ENCODE results near the gene SHISA5.

SHISA5 gene

DNA sequence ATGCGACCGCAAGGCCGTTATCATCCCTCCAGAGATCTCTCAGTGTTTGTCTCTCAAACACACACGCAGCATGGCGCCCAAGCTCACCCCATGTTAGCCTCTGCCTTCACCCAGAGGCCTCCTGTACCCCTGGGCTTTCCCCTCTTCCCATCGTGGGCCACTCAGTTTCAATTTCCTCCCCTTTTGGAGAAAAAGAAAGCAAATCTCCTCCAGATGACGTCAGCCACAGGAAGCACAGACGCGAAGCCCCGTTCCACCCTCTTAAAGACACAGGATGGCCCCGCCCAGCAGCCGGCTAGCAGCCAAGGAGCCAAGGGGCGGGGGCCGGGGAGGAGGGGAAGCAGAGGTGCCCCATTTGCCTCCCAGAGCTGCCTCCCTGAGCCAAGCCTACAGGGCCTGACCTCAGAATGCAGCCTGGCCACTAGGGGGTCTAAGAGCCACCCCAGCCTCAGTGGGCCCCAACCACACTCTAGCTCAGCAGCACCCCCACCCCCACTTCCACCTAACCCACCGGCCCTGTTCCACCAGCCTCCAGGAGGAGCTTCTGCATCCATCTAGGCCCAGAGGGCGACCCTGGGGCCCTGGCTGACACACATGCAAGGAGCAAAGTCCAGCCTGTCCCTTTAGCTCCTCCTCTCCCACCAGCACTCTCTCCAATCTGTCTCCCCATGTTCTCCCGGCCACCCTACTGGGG is 30.9 kb downstream of the SHISA5 start:
- TF ChIP-seq, protein P1, sequence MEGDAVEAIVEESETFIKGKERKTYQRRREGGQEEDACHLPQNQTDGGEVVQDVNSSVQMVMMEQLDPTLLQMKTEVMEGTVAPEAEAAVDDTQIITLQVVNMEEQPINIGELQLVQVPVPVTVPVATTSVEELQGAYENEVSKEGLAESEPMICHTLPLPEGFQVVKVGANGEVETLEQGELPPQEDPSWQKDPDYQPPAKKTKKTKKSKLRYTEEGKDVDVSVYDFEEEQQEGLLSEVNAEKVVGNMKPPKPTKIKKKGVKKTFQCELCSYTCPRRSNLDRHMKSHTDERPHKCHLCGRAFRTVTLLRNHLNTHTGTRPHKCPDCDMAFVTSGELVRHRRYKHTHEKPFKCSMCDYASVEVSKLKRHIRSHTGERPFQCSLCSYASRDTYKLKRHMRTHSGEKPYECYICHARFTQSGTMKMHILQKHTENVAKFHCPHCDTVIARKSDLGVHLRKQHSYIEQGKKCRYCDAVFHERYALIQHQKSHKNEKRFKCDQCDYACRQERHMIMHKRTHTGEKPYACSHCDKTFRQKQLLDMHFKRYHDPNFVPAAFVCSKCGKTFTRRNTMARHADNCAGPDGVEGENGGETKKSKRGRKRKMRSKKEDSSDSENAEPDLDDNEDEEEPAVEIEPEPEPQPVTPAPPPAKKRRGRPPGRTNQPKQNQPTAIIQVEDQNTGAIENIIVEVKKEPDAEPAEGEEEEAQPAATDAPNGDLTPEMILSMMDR (IDR thresholded peaks at IDR 0.05) = peak; percentile 44
- Mint-ChIP-seq H3K27me3 (ENCODE audit: low read depth, poor library complexity) (no peaks in the 10 kb centered on the region), H3K36me3 (ENCODE audit: low read depth) (peaks cover 5% of the 10 kb centered on the region), H3K4me1 (peaks cover 35% of the 10 kb centered on the region), H3K4me3 (peak overlapping the region; percentile 94), H3K9me3 (no peaks in the 10 kb centered on the region), H3K27ac (peak overlapping the region; percentile 100)
- DNase-seq = peak; percentile 92

DNA sequence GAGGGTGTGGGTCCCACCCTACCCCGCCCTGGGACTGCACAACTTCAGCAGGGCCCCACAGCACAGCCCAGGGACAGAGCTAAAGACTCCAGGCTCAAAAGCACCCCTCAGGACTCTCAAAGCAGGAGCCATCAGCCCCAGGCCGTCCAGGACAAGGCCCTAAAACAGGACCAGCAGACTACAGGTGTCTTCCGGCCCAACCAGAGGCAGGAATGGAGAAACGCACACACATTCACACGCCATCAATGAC is 31.4 kb downstream of the SHISA5 start:
- peaks cover 10% of the 10 kb centered on the region for H3K36me3 Mint-ChIP-seq (ENCODE audit: low read depth)
- TF ChIP-seq, protein P1 (IDR thresholded peaks at IDR 0.05) = no peak
- H3K27ac Mint-ChIP-seq = peak overlapping the region; percentile 100
- peak overlapping the region; percentile 94 for H3K4me3 Mint-ChIP-seq
- peaks cover 35% of the 10 kb centered on the region for H3K4me1 Mint-ChIP-seq
- no peaks in the 10 kb centered on the region for H3K27me3 Mint-ChIP-seq (ENCODE audit: low read depth, poor library complexity)
- no peak for DNase-seq
- no peaks in the 10 kb centered on the region for H3K9me3 Mint-ChIP-seq

DNA sequence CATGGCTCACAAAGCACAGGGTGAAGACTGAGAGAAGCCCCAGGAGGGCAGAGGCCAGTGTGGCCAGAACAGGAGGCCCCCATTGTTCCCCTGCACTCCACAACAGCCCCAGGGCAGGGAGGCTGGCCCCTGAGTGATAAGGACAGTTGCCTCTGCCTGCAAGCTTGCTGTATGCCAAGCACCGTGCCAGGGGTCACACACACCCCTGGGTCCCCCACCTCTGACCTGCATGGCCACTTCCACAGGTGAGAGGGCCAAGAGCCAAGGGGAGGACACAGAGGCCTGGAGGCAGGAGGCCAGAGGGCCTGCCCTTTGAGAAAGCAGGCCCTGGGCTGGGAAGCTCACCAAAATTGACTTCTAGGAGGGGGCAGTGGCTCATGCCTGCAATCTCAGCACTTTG is 33.7 kb downstream of the SHISA5 start:
- no peak overlapping the region for H3K4me3 Mint-ChIP-seq
- TF ChIP-seq, protein P1 (IDR thresholded peaks at IDR 0.05) = no peak
- peaks cover 55% of the 10 kb centered on the region for H3K4me1 Mint-ChIP-seq

DNA sequence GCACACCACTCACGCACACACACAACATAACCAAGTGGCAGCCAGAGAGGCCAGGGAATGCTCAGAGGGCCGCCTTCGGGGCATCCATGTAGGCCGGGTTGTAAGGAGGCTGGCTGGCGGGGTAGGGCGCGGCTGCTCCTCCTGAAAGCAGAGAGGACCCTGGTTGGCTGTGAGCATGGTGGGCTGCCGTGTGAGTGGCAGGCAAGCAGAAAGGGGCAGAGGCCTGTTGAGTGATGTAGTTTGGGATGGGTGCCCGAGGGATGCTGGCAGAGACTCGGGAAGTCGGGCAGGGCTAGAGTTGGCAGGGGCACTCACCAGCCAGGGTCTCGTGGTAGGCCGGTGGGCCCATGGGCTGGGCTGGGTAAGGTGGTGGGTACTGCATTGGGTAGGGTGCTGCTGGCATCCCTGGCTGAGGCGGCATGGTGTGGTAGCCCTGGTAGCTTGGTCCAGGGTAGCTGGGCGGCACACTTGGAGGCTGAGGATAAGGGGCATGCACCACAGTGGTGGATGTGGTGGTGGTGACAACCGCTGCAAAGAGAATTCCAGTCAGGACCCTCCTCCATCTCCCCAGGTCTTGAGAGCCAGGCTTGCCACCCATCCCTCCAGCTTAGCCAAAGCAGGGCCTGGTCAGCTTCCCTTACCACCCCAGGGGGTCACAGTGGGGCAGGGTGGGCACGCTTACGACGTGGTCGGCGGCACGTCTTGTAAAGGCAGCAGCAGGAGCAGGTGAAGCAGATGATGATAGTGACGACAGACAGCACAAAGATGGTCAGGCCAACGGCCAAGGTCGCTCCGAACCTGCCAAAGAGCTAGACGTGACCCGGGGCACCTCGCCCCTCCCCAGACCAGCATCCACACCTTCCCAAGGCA is 34.7 kb downstream of the SHISA5 start:
- no peaks in the 10 kb centered on the region for H3K27me3 Mint-ChIP-seq (ENCODE audit: low read depth, poor library complexity)
- no peaks in the 10 kb centered on the region for H3K9me3 Mint-ChIP-seq
- peaks cover 12% of the 10 kb centered on the region for H3K36me3 Mint-ChIP-seq (ENCODE audit: low read depth)
- H3K4me1 Mint-ChIP-seq = peaks cover 51% of the 10 kb centered on the region
- H3K4me3 Mint-ChIP-seq = no peak overlapping the region
- no peak for DNase-seq
- H3K27ac Mint-ChIP-seq = no peak overlapping the region
- TF ChIP-seq, protein P1 (IDR thresholded peaks at IDR 0.05) = no peak

More for the DNA sequence above, 33.7 kb downstream of the SHISA5 start:
- peak overlapping the region; percentile 77 for H3K27ac Mint-ChIP-seq
- no peaks in the 10 kb centered on the region for H3K9me3 Mint-ChIP-seq
- no peak for DNase-seq
- no peaks in the 10 kb centered on the region for H3K27me3 Mint-ChIP-seq (ENCODE audit: low read depth, poor library complexity)
- peaks cover 12% of the 10 kb centered on the region for H3K36me3 Mint-ChIP-seq (ENCODE audit: low read depth)

DNA sequence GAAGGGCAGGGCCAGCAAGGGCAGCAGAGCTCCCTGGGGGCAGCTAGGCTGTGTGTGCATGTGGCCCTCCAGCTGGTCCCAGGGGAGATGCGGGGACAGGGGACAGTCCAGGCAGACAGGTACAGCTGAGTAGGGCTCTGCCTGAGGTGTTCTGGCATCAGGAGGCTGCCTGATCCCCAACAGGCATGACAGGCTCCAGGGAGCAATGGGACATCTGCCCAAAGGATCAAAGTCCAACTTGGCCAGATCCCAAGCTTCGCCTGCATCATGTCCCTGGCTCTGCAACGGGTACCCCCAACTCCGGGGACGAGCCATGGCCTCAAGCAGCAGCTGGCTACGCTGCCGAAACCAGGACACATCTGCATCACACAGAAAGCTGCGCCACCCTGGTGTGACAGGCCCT is 35.6 kb downstream of the SHISA5 start:
- Mint-ChIP-seq H3K4me3 (no peak overlapping the region), H3K4me1 (peaks cover 47% of the 10 kb centered on the region), H3K27ac (peak overlapping the region; percentile 32), H3K9me3 (no peaks in the 10 kb centered on the region), H3K27me3 (ENCODE audit: low read depth, poor library complexity) (no peaks in the 10 kb centered on the region), H3K36me3 (ENCODE audit: low read depth) (peaks cover 12% of the 10 kb centered on the region)
- TF ChIP-seq, protein P1 (IDR thresholded peaks at IDR 0.05) = no peak
- DNase-seq = no peak
